CD4-positive, alpha-beta T cell treated with Interleukin-2 at 100 ng/mL for 4 hours (primary cell): Measurements from ENCODE around the gene ZC3H13.
A peak's percentile ranks its signal among the peaks of the same experiment; 100 is the strongest.

Source experiments
- DNase-seq: peaks from one replicate; pipeline ENCODE4 v3.0.0-alpha.2; 2020; ENCODE audit warnings: low spot score

Gene ZC3H13

GRCh38 chr13:46052319-46053161 is at the start of gene ZC3H13:
Gene ZC3H13, minus strand, starts transcription at chr13:46052746. Its CDS starts 7,239 bp downstream, at chr13:46045507.
- peak; percentile 93 for DNase-seq

DNA sequence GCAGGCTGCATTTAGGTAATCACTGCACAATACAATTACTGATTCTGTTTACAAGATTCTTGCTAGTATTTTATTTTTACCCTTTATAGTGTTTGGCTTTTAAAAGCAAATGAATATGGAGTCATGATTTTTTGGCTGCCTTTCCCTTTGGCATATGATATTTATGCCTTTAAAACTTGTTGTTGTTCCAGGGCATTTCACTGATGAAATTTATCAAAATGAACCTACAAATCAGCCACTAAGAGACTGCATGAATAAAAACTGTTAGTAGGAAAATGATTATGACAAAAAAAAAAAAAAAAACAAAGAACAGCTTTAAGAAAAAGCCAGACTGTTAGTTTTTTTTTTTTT is 49.7 kb upstream of the ZC3H13 start:
- DNase-seq: no peak

DNA sequence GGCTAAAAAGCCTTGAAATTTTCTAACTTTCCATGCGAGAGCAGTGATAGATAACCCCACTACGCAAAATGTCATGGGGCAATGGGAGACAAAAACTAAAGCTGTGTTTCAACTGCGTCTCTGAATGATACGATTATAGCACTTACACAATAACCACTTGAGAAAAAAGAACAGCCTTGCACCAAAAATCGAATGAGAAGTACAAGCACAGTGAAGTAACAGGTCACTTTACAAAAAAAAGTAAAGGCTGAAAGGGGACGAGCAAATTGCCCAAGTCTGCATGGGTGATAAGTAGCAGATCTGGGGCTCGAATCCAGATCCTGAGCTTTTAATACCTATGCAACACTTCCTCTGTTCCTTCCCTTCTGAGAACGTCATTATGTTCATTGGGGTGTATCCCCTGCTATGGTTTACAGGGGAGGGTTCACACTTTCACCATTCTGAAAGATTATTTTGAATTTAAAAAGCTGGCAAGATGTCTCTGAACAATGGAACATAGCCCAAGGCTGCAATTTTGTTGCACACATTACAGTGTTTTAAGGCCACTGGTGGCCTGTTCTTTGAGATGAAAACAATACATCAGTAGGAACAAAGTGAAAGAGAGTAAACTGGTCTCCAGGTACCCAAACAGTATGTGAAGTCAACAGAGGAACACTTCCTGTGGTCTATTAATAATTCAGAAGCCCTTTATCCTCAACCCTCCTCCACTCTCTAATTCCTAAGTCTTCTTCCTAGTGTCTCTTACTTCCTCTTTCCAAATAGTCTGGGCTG is 49.1 kb upstream of the ZC3H13 start:
- DNase-seq: no peak

- no peak for DNase-seq
These were observed 48.5 kb upstream of the ZC3H13 start for GRCh38 chr13:46101002-46101401.

DNA sequence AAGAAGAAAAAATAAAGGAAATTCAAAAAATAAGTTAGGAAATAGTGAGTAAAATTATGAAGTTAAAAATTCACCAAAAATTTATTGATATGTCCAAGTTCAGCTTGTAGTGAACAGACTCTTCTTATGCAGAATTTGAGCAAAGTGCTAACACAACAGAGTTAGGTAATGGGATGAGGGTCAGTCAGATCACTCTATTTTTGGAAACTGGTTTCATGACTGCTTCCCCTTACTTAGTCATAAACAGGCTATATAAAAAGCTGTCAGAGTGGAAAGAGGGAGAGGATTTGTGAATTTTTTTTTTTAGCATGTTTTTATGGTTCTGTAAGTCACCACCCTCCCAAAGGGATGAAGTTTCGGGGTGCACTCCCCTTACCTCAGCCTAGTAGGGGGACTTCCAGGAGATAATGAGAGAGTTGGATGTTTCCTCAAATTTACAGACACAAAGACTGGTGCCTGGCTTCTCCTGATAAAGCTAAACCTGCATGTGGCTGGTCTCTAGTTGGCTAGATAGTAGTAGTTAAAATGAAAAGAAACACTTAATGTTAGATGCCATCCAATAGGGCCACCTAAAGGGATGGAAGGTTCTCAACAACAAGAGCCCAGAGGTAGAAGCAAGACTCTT is 47.8 kb upstream of the ZC3H13 start:
- no peak for DNase-seq

DNA sequence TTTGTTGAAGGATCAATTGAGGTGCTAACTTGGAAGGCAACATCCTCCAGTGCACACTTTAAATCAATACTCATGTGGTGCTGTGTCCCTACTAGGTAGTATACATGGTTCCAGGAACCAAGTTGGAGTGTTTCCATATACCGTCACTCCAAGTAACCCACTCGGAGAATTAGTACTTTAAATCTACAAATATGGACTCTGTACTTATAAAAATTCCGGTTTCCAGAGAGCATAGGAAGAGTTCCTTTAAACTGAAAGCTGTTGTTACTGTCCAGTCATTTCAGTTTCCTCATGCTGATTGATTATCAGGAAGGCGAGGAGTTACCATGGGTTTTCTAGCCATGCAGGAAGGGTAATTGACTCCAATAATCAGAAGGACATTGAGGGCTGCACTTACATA is 45.1 kb upstream of the ZC3H13 start:
- no peak for DNase-seq

GRCh38 chr13:46097015-46097414 is 44.5 kb upstream of the ZC3H13 start:
- DNase-seq: no peak

- no peak for DNase-seq
These were observed 41.9 kb upstream of the ZC3H13 start for GRCh38 chr13:46094478-46094877.

GRCh38 chr13:46088821-46089562 is 36.4 kb upstream of the ZC3H13 start:
- DNase-seq: no peak

- DNase-seq: no peak
These were observed 34.9 kb upstream of the ZC3H13 start for GRCh38 chr13:46087481-46087880.

DNA sequence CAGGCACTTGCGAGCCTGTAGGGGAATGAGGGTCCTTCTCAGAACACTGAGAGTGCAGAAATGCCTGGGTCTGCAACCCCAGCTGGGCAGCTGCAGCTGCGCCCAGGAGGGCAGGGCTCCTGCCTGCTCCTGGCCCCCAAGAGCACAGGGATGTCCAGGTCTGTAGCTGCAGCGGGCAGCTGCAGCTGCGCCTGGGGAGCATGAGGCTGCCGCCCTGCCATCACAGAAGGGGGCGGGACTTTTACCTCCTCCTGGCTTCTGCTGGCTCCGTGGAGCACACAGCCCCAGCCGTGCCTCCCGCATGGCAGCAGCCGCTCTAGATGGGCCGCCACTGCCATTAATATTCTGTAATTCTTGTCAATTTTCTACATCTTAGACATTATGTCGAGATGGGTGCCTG is 34.4 kb upstream of the ZC3H13 start:
- DNase-seq: no peak

DNA sequence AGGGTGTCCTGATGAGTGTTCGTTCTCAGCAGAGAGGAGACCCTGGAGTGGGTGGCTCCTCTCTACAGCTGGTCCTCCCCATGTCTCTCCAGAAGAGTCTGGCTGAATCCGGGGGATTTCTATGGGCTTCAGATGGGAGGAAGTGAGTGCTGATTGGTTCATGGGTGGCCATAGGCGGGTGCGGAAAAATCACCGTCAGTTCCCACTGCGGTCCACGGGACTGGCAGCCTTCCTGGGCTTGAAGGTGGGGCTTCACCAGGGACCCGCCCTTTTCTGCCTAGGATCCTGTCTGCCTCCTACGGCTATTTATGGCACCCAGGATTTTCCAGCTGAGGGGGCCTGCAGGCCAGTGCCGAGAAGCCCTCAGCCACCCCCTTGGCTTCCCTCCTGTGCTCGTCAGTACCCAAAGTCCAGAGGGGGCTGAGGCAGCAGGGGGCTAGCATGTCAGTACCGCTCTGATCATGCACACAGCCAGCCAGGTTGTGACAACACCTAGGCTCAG is 33.9 kb upstream of the ZC3H13 start:
- no peak for DNase-seq

DNA sequence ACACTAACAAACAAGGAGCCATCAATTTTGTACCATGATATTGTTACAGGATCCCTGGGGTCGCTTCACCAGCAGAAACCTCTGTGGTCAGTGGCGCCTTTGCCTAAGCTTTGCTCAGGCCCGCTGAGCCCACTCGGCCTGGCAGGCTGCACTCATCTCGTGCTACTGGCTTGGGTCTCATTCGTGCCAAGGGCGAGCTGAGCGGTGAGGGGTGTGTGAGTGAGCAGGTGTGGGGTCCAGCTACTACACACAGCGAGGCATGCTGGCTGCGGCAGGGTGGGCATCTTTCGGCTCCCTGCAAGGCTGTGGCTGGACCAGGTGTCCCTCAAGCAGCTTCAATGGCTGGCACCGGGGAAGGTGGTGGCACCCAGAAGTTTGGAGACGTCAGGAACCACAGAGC is 33.2 kb upstream of the ZC3H13 start:
- DNase-seq: no peak

- DNase-seq: no peak
These were observed 29.8 kb upstream of the ZC3H13 start for GRCh38 chr13:46082324-46082723.

DNA sequence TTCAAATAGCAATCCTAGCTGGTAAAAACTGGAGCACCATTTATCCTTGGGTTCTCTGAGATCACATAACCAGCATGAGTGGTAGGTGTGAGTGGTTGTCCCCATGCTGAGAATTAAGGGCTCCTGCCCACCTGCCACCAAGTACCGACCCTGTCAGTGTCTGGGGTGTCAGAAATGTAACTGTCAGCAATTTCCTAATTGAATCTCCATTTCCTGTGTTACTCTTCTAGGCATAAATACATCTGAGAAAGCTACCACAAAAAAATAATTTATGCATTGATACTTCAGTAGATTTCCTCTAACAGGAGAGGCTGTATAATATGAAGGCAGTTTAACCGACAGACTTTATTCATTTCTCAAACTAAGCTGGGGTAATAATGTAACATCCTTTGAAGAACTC is 27.2 kb upstream of the ZC3H13 start:
- DNase-seq: no peak

DNA sequence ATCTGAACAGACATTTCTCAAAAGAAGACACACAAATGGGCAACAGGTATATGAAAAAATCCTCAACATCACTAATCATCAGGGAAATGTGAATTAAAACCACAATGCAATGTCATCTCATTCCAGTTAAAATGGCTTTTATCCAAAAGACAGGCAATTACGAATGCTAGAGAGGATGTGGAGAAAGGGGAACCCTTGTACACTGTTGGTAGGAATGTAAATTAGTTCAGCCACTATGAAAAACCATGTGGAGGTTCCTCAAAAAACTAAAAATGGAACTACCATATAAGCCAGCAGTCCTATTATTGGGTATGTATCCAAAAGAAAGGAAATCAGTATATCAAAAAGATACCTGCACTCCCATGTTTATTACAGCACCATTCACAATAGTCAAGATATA is 24.7 kb upstream of the ZC3H13 start:
- no peak for DNase-seq

DNA sequence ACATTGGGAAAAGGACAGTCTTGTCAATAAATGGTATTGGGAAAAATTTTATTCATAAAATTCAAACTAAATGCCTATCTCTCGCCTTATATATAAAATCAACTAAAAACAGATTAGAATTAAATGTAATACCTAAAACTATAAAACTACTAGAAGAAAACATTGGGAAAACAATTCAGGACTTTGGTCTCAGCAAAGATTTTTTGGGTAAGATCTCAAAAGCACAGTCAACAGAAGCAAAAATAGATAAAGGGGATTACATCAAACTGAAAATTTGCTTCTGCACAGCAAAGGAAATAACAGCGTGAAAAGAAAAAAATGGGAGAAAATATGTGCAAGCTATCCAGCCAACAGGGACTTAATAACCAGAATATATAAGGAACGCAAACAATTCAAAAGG is 24.3 kb upstream of the ZC3H13 start:
- no peak for DNase-seq

- no peak for DNase-seq
These were observed 23.3 kb upstream of the ZC3H13 start for GRCh38 chr13:46075811-46076210.

- DNase-seq: no peak
These were observed 19.2 kb upstream of the ZC3H13 start for GRCh38 chr13:46071590-46072249.

DNA sequence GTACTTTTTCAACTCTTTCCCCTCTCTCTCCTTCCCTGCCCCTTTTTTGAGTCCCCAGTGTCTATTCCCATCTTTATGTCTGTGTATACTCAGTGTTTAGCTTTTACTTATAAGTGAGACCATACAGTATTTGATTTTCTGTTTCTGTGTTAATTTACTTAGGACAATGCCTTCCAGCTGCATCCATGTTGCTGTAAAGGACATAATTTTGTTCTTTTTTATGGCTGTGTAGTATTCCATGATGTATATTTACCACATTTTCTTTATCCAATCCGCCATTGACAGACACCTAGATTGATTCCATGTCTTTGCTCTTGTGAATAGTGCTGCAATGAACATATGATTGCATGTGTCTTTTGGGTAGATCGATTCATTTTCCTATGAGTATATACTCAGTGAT is 10.7 kb upstream of the ZC3H13 start:
- no peak for DNase-seq

GRCh38 chr13:46062185-46062584 is 9.6 kb upstream of the ZC3H13 start:
- DNase-seq: no peak

DNA sequence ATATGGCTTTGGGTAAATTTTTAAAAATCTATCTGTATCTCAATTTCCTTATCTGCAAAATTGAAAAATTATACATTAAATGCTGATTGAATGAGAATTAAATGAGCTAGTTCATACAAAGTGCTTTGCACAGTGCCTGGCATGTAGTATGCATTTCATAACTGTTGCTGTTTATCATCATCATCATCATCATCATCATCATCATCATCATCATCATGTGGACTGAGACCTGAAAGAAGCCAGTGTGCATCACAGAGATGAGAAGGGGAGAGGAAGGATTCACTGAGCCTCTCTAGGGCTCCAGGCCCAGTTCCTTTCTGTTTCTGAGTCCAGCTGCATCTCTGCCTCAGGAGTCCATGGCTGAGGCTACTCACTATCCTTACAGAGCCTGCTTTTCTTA is 6.9 kb upstream of the ZC3H13 start:
- no peak for DNase-seq
